Adipocyte (in vitro differentiated cells): ENCODE data around the gene ZNF718.
A peak's percentile ranks its signal among the peaks of the same experiment; 100 is the strongest.
"Not testable (repeated sequence)": the region's sequence is repeated elsewhere in the genome, so short reads cannot be mapped to it uniquely, and the experiment has no call there.

Experiments
- DNase-seq: peaks from one replicate; pipeline ENCODE4 v3.0.0-alpha.2; 2015; ENCODE audit warnings: low read depth
- H3K27me3 ChIP-seq: replicated peaks from 2 replicates; pipeline ENCODE4 v1.7.0; 2013; ENCODE audit warnings: mild to moderate bottlenecking, low read length, moderate library complexity; ENCODE audit not compliant: control insufficient read depth, insufficient read depth
- H3K36me3 ChIP-seq: 2 replicates; pipeline ENCODE4 v1.7.0; 2013; ENCODE audit warnings: low read length, mild to moderate bottlenecking, moderate library complexity; ENCODE audit not compliant: control insufficient read depth, insufficient read depth, severe bottlenecking
- H3K4me1 ChIP-seq: 2 replicates; pipeline ENCODE4 v1.7.0; 2013; ENCODE audit warnings: mild to moderate bottlenecking, low read length, moderate library complexity; ENCODE audit not compliant: control insufficient read depth, insufficient read depth
- H3K4me3 ChIP-seq: 2 replicates; pipeline ENCODE4 v1.7.0; 2013; ENCODE audit warnings: mild to moderate bottlenecking, low read length, moderate library complexity
- H3K9ac ChIP-seq: 2 replicates; pipeline ENCODE4 v1.7.0; 2013; ENCODE audit warnings: mild to moderate bottlenecking, low read length, moderate library complexity
- H3K9me3 ChIP-seq: 2 replicates; pipeline ENCODE4 v1.7.0; 2013; ENCODE audit warnings: mild to moderate bottlenecking, low read length, moderate library complexity; ENCODE audit not compliant: control insufficient read depth

Gene ZNF718

GRCh38 chr4:206054-206453 lies 81.8 kb downstream of the ZNF718 start:
- no peak overlapping the region for H3K9ac ChIP-seq
- no peaks in the 10 kb centered on the region for H3K4me1 ChIP-seq
- no peaks in the 10 kb centered on the region for H3K27me3 ChIP-seq
- peaks cover 21% of the 10 kb centered on the region for H3K9me3 ChIP-seq
- no peak overlapping the region for H3K4me3 ChIP-seq
- no peak for DNase-seq
- H3K36me3 ChIP-seq = peaks cover 4% of the 10 kb centered on the region

GRCh38 chr4:208416-209096 lies 84.3 kb downstream of the ZNF718 start:
- H3K9ac ChIP-seq, DNase-seq, H3K4me1 ChIP-seq, H3K4me3 ChIP-seq, H3K36me3 ChIP-seq, H3K27me3 ChIP-seq: not testable (repeated sequence)
- peaks cover 13% of the 10 kb centered on the region for H3K9me3 ChIP-seq

GRCh38 chr4:211033-211511 lies 86.8 kb downstream of the ZNF718 start:
- peaks cover 15% of the 10 kb centered on the region for H3K9me3 ChIP-seq
- DNase-seq = no peak
- no peaks in the 10 kb centered on the region for H3K36me3 ChIP-seq
- no peak overlapping the region for H3K4me3 ChIP-seq
- no peaks in the 10 kb centered on the region for H3K27me3 ChIP-seq
- H3K9ac ChIP-seq = no peak overlapping the region
- H3K4me1 ChIP-seq = no peaks in the 10 kb centered on the region

GRCh38 chr4:212438-213188 lies 88.3 kb downstream of the ZNF718 start:
- peak overlapping the region; percentile 84 for H3K4me3 ChIP-seq
- H3K27me3 ChIP-seq = no peaks in the 10 kb centered on the region
- DNase-seq = peak; percentile 78
- H3K36me3 ChIP-seq = no peaks in the 10 kb centered on the region
- H3K4me1 ChIP-seq = no peaks in the 10 kb centered on the region
- peaks cover 10% of the 10 kb centered on the region for H3K9me3 ChIP-seq
- peak overlapping the region; percentile 77 for H3K9ac ChIP-seq

GRCh38 chr4:213189-213535 lies 88.9 kb downstream of the ZNF718 start:
- Histone ChIP-seq H3K9me3 (peaks cover 10% of the 10 kb centered on the region), H3K9ac (peak overlapping the region; percentile 77), H3K4me3 (peak overlapping the region; percentile 84)
- DNase-seq, H3K36me3 ChIP-seq, H3K4me1 ChIP-seq, H3K27me3 ChIP-seq: not testable (repeated sequence)
